Mesendoderm (in vitro differentiated cells): ENCODE results near the gene ABCA13.

Experiments used
- DNase-seq: peaks from one replicate; pipeline ENCODE4 v3.0.0; 2013
- H2AK5ac ChIP-seq: 2 replicates; pipeline ENCODE4 v1.6.1; 2013; ENCODE audit warnings: low read length, inconsistent platforms
- H2BK120ac ChIP-seq: 2 replicates; pipeline ENCODE4 v1.6.1; 2013; ENCODE audit warnings: low read depth, mild to moderate bottlenecking, low read length, moderate library complexity, mixed read lengths
- H2BK15ac ChIP-seq: replicated peaks from 2 replicates; pipeline ENCODE4 v1.6.1; 2013; ENCODE audit warnings: low read depth, mild to moderate bottlenecking, moderate library complexity
- H2BK5ac ChIP-seq: 2 replicates; pipeline ENCODE4 v1.6.1; 2013; ENCODE audit warnings: low read length, inconsistent platforms
- H3K18ac ChIP-seq: 2 replicates; pipeline ENCODE4 v1.6.1; 2013; ENCODE audit warnings: mild to moderate bottlenecking, low read length, mixed read lengths
- H3K23ac ChIP-seq: one replicate; pipeline ENCODE4 v1.6.1; 2013; ENCODE audit warnings: low read length
- H3K27ac ChIP-seq: 2 replicates; pipeline ENCODE4 v1.5.1; 2013; ENCODE audit warnings: low read depth, mild to moderate bottlenecking, inconsistent platforms, low read length, moderate library complexity
- H3K27me3 ChIP-seq: 2 replicates; pipeline ENCODE4 v1.6.1; 2013; ENCODE audit warnings: low read length, control low read depth, mild to moderate bottlenecking, inconsistent platforms; ENCODE audit not compliant: insufficient read depth, poor library complexity
- H3K36me3 ChIP-seq: 2 replicates; pipeline ENCODE4 v1.6.1; 2013; ENCODE audit warnings: low read length, inconsistent platforms; ENCODE audit not compliant: control insufficient read depth, insufficient read depth
- H3K4ac ChIP-seq: one replicate; pipeline ENCODE4 v1.6.1; 2013; ENCODE audit warnings: low read depth, mild to moderate bottlenecking, low read length, moderate library complexity
- H3K4me1 ChIP-seq: 2 replicates; pipeline ENCODE4 v1.6.1; 2013; ENCODE audit warnings: low read depth, low read length, inconsistent platforms; ENCODE audit not compliant: control insufficient read depth
- H3K4me2 ChIP-seq: 2 replicates; pipeline ENCODE4 v1.6.1; 2013; ENCODE audit warnings: low read length
- H3K4me3 ChIP-seq: 2 replicates; pipeline ENCODE4 v1.5.1; 2013; ENCODE audit warnings: mild to moderate bottlenecking, low read length
- H3K56ac ChIP-seq: one replicate; pipeline ENCODE4 v1.6.1; 2013; ENCODE audit warnings: low read length
- H3K79me1 ChIP-seq: 2 replicates; pipeline ENCODE4 v1.6.1; 2013; ENCODE audit warnings: low read length, inconsistent platforms
- H3K79me2 ChIP-seq: 2 replicates; pipeline ENCODE4 v1.6.1; 2013; ENCODE audit warnings: mild to moderate bottlenecking, low read length; ENCODE audit not compliant: control insufficient read depth, insufficient read depth
- H3K9ac ChIP-seq: 2 replicates; pipeline ENCODE4 v1.6.1; 2013; ENCODE audit warnings: low read length, inconsistent platforms
- H4K5ac ChIP-seq: one replicate; pipeline ENCODE4 v1.6.1; 2013; ENCODE audit warnings: low read length
- H4K8ac ChIP-seq: one replicate; pipeline ENCODE4 v1.6.1; 2013; ENCODE audit warnings: low read depth, mild to moderate bottlenecking, control low read depth, low read length, moderate library complexity
- WGBS: extraction: QIAGEN DNeasy Blood & Tissue Kit; methylation state at CpG from one replicate; pipeline ENCODE4 v1.1.7; 2013; ENCODE audit warnings: low lambda C conversion rate, missing lambda C conversion rate; ENCODE audit not compliant: insufficient coverage; ENCODE audit errors: extremely low coverage; 5-methylcytosine and 5-hydroxymethylcytosine counted together

Gene ABCA13

GRCh38 chr7:48305661-48306060, 134.4 kb downstream of the ABCA13 start:
- H3K79me2 ChIP-seq: no peaks in the 10 kb centered on the region
- WGBS: no CpG with 5 or more reads among the region's 5 CpGs
- no peak overlapping the region for H2BK5ac ChIP-seq
- H4K5ac ChIP-seq: no peak overlapping the region
- no peak overlapping the region for H3K4ac ChIP-seq
- no peak overlapping the region for H3K23ac ChIP-seq
- no peak overlapping the region for H3K18ac ChIP-seq
- H3K36me3 ChIP-seq: no peaks in the 10 kb centered on the region
- no peak overlapping the region for H3K4me3 ChIP-seq
- H4K8ac ChIP-seq: no peak overlapping the region
- H3K27me3 ChIP-seq: no peaks in the 10 kb centered on the region
- H3K4me1 ChIP-seq: no peaks in the 10 kb centered on the region
- no peak overlapping the region for H3K4me2 ChIP-seq
- H2AK5ac ChIP-seq: no peak overlapping the region
- H3K9ac ChIP-seq: no peak overlapping the region
- H3K79me1 ChIP-seq: no peaks in the 10 kb centered on the region
- no peak overlapping the region for H2BK15ac ChIP-seq
- H3K56ac ChIP-seq: no peak overlapping the region
- H2BK120ac ChIP-seq: no peak overlapping the region
- DNase-seq: no peak
- no peak overlapping the region for H3K27ac ChIP-seq

GRCh38 chr7:48307041-48307714, 135.9 kb downstream of the ABCA13 start:
- H2AK5ac ChIP-seq: no peak overlapping the region
- H2BK15ac ChIP-seq: no peak overlapping the region
- H3K27me3 ChIP-seq: no peaks in the 10 kb centered on the region
- H3K79me2 ChIP-seq: no peaks in the 10 kb centered on the region
- H3K36me3 ChIP-seq: no peaks in the 10 kb centered on the region
- H4K8ac ChIP-seq: no peak overlapping the region
- no peak overlapping the region for H2BK120ac ChIP-seq
- no peak overlapping the region for H3K4me3 ChIP-seq
- H3K4me1 ChIP-seq: no peaks in the 10 kb centered on the region
- no peak overlapping the region for H3K4ac ChIP-seq
- H4K5ac ChIP-seq: no peak overlapping the region
- H3K4me2 ChIP-seq: no peak overlapping the region
- H3K27ac ChIP-seq: no peak overlapping the region
- H3K18ac ChIP-seq: no peak overlapping the region
- no CpG with 5 or more reads among the region's 4 CpGs for WGBS
- H3K9ac ChIP-seq: no peak overlapping the region
- H3K23ac ChIP-seq: no peak overlapping the region
- DNase-seq: no peak
- H2BK5ac ChIP-seq: no peak overlapping the region
- no peak overlapping the region for H3K56ac ChIP-seq
- no peaks in the 10 kb centered on the region for H3K79me1 ChIP-seq

- Histone ChIP-seq H3K9ac (no peak overlapping the region), H3K23ac (no peak overlapping the region), H3K4me2 (no peak overlapping the region), H4K8ac (no peak overlapping the region), H3K4me3 (no peak overlapping the region), H3K27ac (no peak overlapping the region), H4K5ac (no peak overlapping the region), H2BK5ac (no peak overlapping the region), H2AK5ac (no peak overlapping the region), H3K79me1 (no peaks in the 10 kb centered on the region), H3K4ac (no peak overlapping the region), H3K36me3 (no peaks in the 10 kb centered on the region), H3K56ac (no peak overlapping the region), H2BK120ac (no peak overlapping the region), H3K4me1 (no peaks in the 10 kb centered on the region), H3K79me2 (no peaks in the 10 kb centered on the region), H3K27me3 (no peaks in the 10 kb centered on the region), H2BK15ac (no peak overlapping the region), H3K18ac (no peak overlapping the region)
- no CpG with 5 or more reads among the region's 12 CpGs for WGBS
- DNase-seq: no peak
These were observed 138.5 kb downstream of the ABCA13 start for GRCh38 chr7:48309720-48310119.

- Histone ChIP-seq H3K4me3 (no peak overlapping the region), H3K27ac (no peak overlapping the region), H3K4ac (no peak overlapping the region), H3K23ac (no peak overlapping the region), H3K27me3 (no peaks in the 10 kb centered on the region), H2BK5ac (no peak overlapping the region), H3K79me1 (no peaks in the 10 kb centered on the region), H3K56ac (no peak overlapping the region), H3K4me2 (no peak overlapping the region), H4K8ac (no peak overlapping the region), H2BK15ac (no peak overlapping the region), H3K18ac (no peak overlapping the region), H3K36me3 (no peaks in the 10 kb centered on the region), H4K5ac (no peak overlapping the region), H3K9ac (no peak overlapping the region), H3K4me1 (no peaks in the 10 kb centered on the region), H3K79me2 (no peaks in the 10 kb centered on the region), H2BK120ac (no peak overlapping the region), H2AK5ac (no peak overlapping the region)
- WGBS: no CpG with 5 or more reads among the region's 6 CpGs
- DNase-seq: no peak
These were observed 140.3 kb downstream of the ABCA13 start for GRCh38 chr7:48311464-48312100.

- Histone ChIP-seq H3K4me2 (no peak overlapping the region), H3K18ac (no peak overlapping the region), H3K9ac (no peak overlapping the region), H3K4me1 (no peaks in the 10 kb centered on the region), H3K4me3 (no peak overlapping the region), H3K4ac (no peak overlapping the region), H3K23ac (no peak overlapping the region), H4K5ac (no peak overlapping the region), H2BK15ac (no peak overlapping the region), H2AK5ac (no peak overlapping the region), H2BK5ac (no peak overlapping the region), H3K27me3 (no peaks in the 10 kb centered on the region), H3K56ac (no peak overlapping the region), H3K27ac (no peak overlapping the region), H3K36me3 (no peaks in the 10 kb centered on the region), H3K79me2 (no peaks in the 10 kb centered on the region), H4K8ac (no peak overlapping the region), H3K79me1 (no peaks in the 10 kb centered on the region), H2BK120ac (no peak overlapping the region)
- no CpG with 5 or more reads among the region's 1 CpG for WGBS
- no peak for DNase-seq
These were observed 140.9 kb downstream of the ABCA13 start for GRCh38 chr7:48312151-48312550.

- H2BK120ac ChIP-seq: no peak overlapping the region
- no peaks in the 10 kb centered on the region for H3K79me2 ChIP-seq
- no peak overlapping the region for H3K4ac ChIP-seq
- peak; percentile 34 for DNase-seq
- H2AK5ac ChIP-seq: no peak overlapping the region
- no peak overlapping the region for H3K9ac ChIP-seq
- H3K4me1 ChIP-seq: no peaks in the 10 kb centered on the region
- H2BK5ac ChIP-seq: no peak overlapping the region
- H3K4me3 ChIP-seq: no peak overlapping the region
- H3K27ac ChIP-seq: no peak overlapping the region
- no peak overlapping the region for H3K18ac ChIP-seq
- H3K79me1 ChIP-seq: no peaks in the 10 kb centered on the region
- H3K23ac ChIP-seq: no peak overlapping the region
- no peak overlapping the region for H4K8ac ChIP-seq
- H2BK15ac ChIP-seq: no peak overlapping the region
- H4K5ac ChIP-seq: no peak overlapping the region
- no peaks in the 10 kb centered on the region for H3K27me3 ChIP-seq
- H3K4me2 ChIP-seq: no peak overlapping the region
- no peaks in the 10 kb centered on the region for H3K36me3 ChIP-seq
- WGBS: no CpG with 5 or more reads among the region's 3 CpGs
- no peak overlapping the region for H3K56ac ChIP-seq
These were observed 145.5 kb downstream of the ABCA13 start for GRCh38 chr7:48316768-48317167.
